WTC11 (cell line): Measurements from ENCODE around the gene SNX13. TPM values are rescaled to one million over a fixed set of nuclear protein-coding genes. Genes with fewer than 3 reads are reported as not detected.

Experiments
- ATAC-seq: fragments of 200-7000 bp; cut with Tn5 transposase; 2 replicates; pipeline ENCODE4 v1.10.0; 2021; ENCODE audit warnings: mild to moderate bottlenecking, moderate library complexity
- CTCF ChIA-PET: fragments of 300-600 bp; sonication (Branson Sonifier 250); formaldehyde crosslinking; loops from one replicate; lab custom pipeline; 2021; ENCODE audit warnings: antibody characterized with exemption; lab: Charles Lee
- POLR2A ChIA-PET: fragments of 350-600 bp; sonication (Branson Sonifier 250); formaldehyde crosslinking; loops from one replicate; lab custom pipeline; 2021; ENCODE audit warnings: antibody characterized with exemption; lab: Charles Lee
- DNase-seq: peaks from one replicate; pipeline ENCODE4 v3.0.0; 2021; ENCODE audit warnings: low spot score
- H3K27ac Mint-ChIP-seq: 2 replicates; pipeline ENCODE4 v1.8.0; 2021; ENCODE audit warnings: mixed read lengths
- H3K27me3 Mint-ChIP-seq: 2 replicates; pipeline ENCODE4 v1.8.0; 2021; ENCODE audit warnings: low read depth, mild to moderate bottlenecking, moderate library complexity, mixed read lengths
- H3K36me3 Mint-ChIP-seq: 2 replicates; pipeline ENCODE4 v1.8.0; 2021; ENCODE audit warnings: mixed read lengths
- H3K4me1 Mint-ChIP-seq: 2 replicates; pipeline ENCODE4 v1.8.0; 2022; ENCODE audit warnings: mixed read lengths
- H3K4me3 Mint-ChIP-seq: 2 replicates; pipeline ENCODE4 v1.8.0; 2021; ENCODE audit warnings: mild to moderate bottlenecking, moderate library complexity, mixed read lengths
- H3K9me3 Mint-ChIP-seq: 2 replicates; pipeline ENCODE4 v1.8.0; 2021; ENCODE audit warnings: mixed read lengths
- ATF1 ChIP-seq: sonication (generic); formaldehyde crosslinking; IDR thresholded peaks from 2 replicates; pipeline ENCODE4 v1.8.1; 2023; ENCODE audit warnings: mild to moderate bottlenecking, moderate library complexity, missing genetic modification reagents
- ETV6 ChIP-seq: sonication (generic); formaldehyde crosslinking; IDR thresholded peaks from 2 replicates; pipeline ENCODE4 v1.8.1; 2022; ENCODE audit warnings: mild to moderate bottlenecking, missing genetic modification reagents
- GABPB1 ChIP-seq: sonication (generic); formaldehyde crosslinking; IDR thresholded peaks from 2 replicates; pipeline ENCODE4 v1.8.1; 2023; ENCODE audit warnings: mild to moderate bottlenecking, missing genetic modification reagents
- IRF2 ChIP-seq: sonication (generic); formaldehyde crosslinking; IDR thresholded peaks from 2 replicates; pipeline ENCODE4 v1.8.0; 2022; ENCODE audit warnings: low read depth, missing genetic modification reagents, borderline replicate concordance
- JUN ChIP-seq: sonication (generic); formaldehyde crosslinking; IDR thresholded peaks from 2 replicates; pipeline ENCODE4 v1.8.0; 2023; ENCODE audit warnings: mild to moderate bottlenecking, missing genetic modification reagents
- NFYB ChIP-seq: sonication (generic); formaldehyde crosslinking; conservative IDR thresholded peaks from 2 replicates; pipeline ENCODE4 v1.8.0; 2022; ENCODE audit warnings: low read depth, missing genetic modification reagents
- NR1H2 ChIP-seq: sonication (generic); formaldehyde crosslinking; IDR thresholded peaks from 2 replicates; pipeline ENCODE4 v1.9.0; 2021; ENCODE audit warnings: mild to moderate bottlenecking, moderate library complexity, missing genetic modification reagents
- RORB ChIP-seq: fragments of 250-450 bp; sonication (Bioruptor Pico); IDR thresholded peaks from 2 replicates; pipeline ENCODE4 v1.9.0; 2021; ENCODE audit warnings: mild to moderate bottlenecking
- TEAD4 ChIP-seq: sonication (generic); formaldehyde crosslinking; IDR thresholded peaks from 2 replicates; pipeline ENCODE4 v1.8.0; 2022; ENCODE audit warnings: mild to moderate bottlenecking, missing genetic modification reagents
- ZBTB21 ChIP-seq: sonication (generic); formaldehyde crosslinking; IDR thresholded peaks from 2 replicates; pipeline ENCODE4 v1.8.1; 2023; ENCODE audit warnings: mild to moderate bottlenecking, missing genetic modification reagents, borderline replicate concordance
- ZNF232 ChIP-seq: sonication (generic); formaldehyde crosslinking; IDR thresholded peaks from 2 replicates; pipeline ENCODE4 v1.8.0; 2022; ENCODE audit warnings: mild to moderate bottlenecking, missing genetic modification reagents
- ZNF263 ChIP-seq: sonication (generic); formaldehyde crosslinking; IDR thresholded peaks from 2 replicates; pipeline ENCODE4 v1.8.1; 2022; ENCODE audit warnings: low read depth, mild to moderate bottlenecking, moderate library complexity, missing genetic modification reagents
- ZNF671 ChIP-seq: fragments of 250-450 bp; sonication (Bioruptor Pico); IDR thresholded peaks from 2 replicates; pipeline ENCODE4 v1.8.0; 2021; ENCODE audit warnings: mild to moderate bottlenecking
- total RNA-seq: library from RNA; stranded (reverse); gene quantifications from 3 replicates; pipeline ENCODE4 v1.2.3, GENCODE V29; 2021
- TF ChIP-seq, protein P1 (sequence below): fragments of 250-450 bp; sonication (Bioruptor Pico); IDR thresholded peaks from 2 replicates; pipeline ENCODE4 v2.1.2; 2022; ENCODE audit warnings: mild to moderate bottlenecking, moderate library complexity
- TF ChIP-seq, protein P2 (sequence below): sonication (generic); formaldehyde crosslinking; IDR thresholded peaks from 2 replicates; pipeline ENCODE4 v1.8.1; 2023; ENCODE audit warnings: mild to moderate bottlenecking, moderate library complexity, missing genetic modification reagents
- TF ChIP-seq, protein P3 (sequence below): fragments of 250-450 bp; sonication (Bioruptor Pico); IDR thresholded peaks from 2 replicates; pipeline ENCODE4 v1.9.0; 2021; ENCODE audit warnings: mild to moderate bottlenecking
- TF ChIP-seq, protein P4 (sequence below): sonication (generic); formaldehyde crosslinking; IDR thresholded peaks from 2 replicates; pipeline ENCODE4 v1.8.1; 2023; ENCODE audit warnings: mild to moderate bottlenecking, missing genetic modification reagents
- TF ChIP-seq, protein P5 (sequence below): sonication (generic); formaldehyde crosslinking; conservative IDR thresholded peaks from 2 replicates; pipeline ENCODE4 v1.8.1; 2022; ENCODE audit warnings: mild to moderate bottlenecking, missing genetic modification reagents
- TF ChIP-seq, protein P6 (sequence below): fragments of 250-450 bp; sonication (Bioruptor Pico); IDR thresholded peaks from 2 replicates; pipeline ENCODE4 v1.9.0; 2021; ENCODE audit warnings: mild to moderate bottlenecking
- TF ChIP-seq, protein P7 (sequence below): sonication (generic); formaldehyde crosslinking; IDR thresholded peaks from 2 replicates; pipeline ENCODE4 v1.8.1; 2023; ENCODE audit warnings: mild to moderate bottlenecking, missing genetic modification reagents

SNX13 gene
- total RNA-seq, 1 experiment from 2014 or later: 27.5 TPM

DNA sequence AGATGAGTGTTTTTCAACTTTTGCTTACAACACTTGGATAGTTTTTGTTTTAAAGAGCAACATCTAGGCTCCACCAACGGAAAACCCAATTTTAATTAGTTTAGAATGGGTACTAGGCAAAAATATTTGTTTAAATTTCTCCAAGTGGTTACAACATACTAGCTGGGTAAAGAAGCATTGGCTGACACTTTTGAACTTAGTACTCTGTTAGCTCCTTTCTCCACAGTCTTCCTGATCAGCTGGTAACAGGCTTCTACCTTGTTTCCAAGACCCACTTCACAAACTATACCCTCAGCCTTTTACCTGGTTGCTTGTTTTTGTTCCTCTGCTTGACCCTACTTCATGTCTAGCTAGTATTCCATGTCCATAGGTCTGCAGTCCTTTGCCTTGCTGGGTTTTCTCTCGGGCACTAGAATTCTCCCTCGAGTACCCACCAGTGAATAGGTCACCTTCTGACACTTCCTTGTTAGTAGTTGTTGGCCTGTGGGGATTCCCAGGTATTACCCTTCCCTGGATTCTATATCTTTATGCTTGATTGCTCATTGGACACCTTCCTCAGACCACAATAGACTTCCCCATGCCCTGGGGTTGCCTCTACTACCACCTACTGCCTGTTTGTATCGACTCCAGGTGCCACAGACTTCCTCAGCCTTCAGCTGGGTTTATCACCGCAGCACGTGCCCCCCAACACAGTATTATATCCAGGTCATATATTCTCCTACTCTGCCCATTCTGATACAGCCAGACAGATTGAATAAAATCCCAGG, 45.4 kb upstream of the SNX13 start:
- Mint-ChIP-seq H3K4me3 (no peak overlapping the region), H3K9me3 (no peaks in the 10 kb centered on the region), H3K4me1 (no peaks in the 10 kb centered on the region), H3K27me3 (no peaks in the 10 kb centered on the region; the same call in 1 of the 2 replicates), H3K36me3 (no peaks in the 10 kb centered on the region), H3K27ac (no peak overlapping the region)
- peak; percentile 82 for ATAC-seq
- no peak for DNase-seq
- ChIA-PET POLR2A (interaction anchor here (0.8 kb wide), 1 partner anchor 277 kb away, joined by 9 read pairs; no protein-coding TSS in a partner anchor), CTCF (interaction anchor here (0.6 to 2.8 kb wide), 3 partner anchors 78 to 279 kb away, joined by 3 to 26 read pairs (median 9); no protein-coding TSS in a partner anchor)
- TF ChIP-seq NFYB (CRISPR knock-in tag) (no peak), GABPB1 (CRISPR knock-in tag) (no peak), ZNF263 (CRISPR knock-in tag) (no peak), ETV6 (CRISPR knock-in tag) (no peak), JUN (CRISPR knock-in tag) (no peak), RORB (no peak), TEAD4 (no peak), ZNF671 (CRISPR knock-in tag) (no peak)
- TF ChIP-seq, protein P1, sequence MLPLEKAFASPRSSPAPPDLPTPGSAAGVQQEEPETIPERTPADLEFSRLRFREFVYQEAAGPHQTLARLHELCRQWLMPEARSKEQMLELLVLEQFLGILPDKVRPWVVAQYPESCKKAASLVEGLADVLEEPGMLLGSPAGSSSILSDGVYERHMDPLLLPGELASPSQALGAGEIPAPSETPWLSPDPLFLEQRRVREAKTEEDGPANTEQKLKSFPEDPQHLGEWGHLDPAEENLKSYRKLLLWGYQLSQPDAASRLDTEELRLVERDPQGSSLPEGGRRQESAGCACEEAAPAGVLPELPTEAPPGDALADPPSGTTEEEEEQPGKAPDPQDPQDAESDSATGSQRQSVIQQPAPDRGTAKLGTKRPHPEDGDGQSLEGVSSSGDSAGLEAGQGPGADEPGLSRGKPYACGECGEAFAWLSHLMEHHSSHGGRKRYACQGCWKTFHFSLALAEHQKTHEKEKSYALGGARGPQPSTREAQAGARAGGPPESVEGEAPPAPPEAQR (CRISPR knock-in tag): no peak
- TF ChIP-seq, protein P2, sequence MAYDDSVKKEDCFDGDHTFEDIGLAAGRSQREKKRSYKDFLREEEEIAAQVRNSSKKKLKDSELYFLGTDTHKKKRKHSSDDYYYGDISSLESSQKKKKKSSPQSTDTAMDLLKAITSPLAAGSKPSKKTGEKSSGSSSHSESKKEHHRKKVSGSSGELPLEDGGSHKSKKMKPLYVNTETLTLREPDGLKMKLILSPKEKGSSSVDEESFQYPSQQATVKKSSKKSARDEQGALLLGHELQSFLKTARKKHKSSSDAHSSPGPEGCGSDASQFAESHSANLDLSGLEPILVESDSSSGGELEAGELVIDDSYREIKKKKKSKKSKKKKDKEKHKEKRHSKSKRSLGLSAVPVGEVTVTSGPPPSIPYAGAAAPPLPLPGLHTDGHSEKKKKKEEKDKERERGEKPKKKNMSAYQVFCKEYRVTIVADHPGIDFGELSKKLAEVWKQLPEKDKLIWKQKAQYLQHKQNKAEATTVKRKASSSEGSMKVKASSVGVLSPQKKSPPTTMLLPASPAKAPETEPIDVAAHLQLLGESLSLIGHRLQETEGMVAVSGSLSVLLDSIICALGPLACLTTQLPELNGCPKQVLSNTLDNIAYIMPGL (CRISPR knock-in tag): no peak

DNA sequence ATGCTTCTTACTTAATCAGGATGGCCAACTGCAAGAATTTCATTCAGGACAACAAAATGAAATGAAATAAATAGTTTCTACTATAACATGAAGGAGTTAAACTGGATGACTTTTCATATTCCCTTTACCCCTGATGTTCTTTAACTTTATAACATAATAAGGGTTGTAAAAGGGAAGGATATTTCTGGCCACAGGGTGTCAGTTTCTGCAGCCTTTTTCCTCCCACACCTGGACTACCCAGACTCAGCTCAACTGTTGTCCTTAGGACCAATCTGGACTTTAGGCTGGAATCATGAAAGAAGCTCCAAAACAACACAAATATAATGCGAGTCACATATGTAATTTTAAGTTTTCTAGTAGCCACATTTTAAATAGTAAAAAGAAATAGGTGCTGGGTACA, 44.0 kb upstream of the SNX13 start:
- no peaks in the 10 kb centered on the region for H3K9me3 Mint-ChIP-seq
- CTCF ChIA-PET: interaction anchor here (1.5 to 2.8 kb wide), 2 partner anchors 8 to 214 kb away, joined by 3 to 26 read pairs; no protein-coding TSS in a partner anchor
- POLR2A ChIA-PET: no interaction called here
- ATAC-seq (no peak), DNase-seq (no peak)
- no peak overlapping the region for H3K27ac Mint-ChIP-seq
- no peak overlapping the region for H3K4me3 Mint-ChIP-seq
- H3K27me3 Mint-ChIP-seq: no peaks in the 10 kb centered on the region; the same call in 1 of the 2 replicates
- TF ChIP-seq, protein P3, sequence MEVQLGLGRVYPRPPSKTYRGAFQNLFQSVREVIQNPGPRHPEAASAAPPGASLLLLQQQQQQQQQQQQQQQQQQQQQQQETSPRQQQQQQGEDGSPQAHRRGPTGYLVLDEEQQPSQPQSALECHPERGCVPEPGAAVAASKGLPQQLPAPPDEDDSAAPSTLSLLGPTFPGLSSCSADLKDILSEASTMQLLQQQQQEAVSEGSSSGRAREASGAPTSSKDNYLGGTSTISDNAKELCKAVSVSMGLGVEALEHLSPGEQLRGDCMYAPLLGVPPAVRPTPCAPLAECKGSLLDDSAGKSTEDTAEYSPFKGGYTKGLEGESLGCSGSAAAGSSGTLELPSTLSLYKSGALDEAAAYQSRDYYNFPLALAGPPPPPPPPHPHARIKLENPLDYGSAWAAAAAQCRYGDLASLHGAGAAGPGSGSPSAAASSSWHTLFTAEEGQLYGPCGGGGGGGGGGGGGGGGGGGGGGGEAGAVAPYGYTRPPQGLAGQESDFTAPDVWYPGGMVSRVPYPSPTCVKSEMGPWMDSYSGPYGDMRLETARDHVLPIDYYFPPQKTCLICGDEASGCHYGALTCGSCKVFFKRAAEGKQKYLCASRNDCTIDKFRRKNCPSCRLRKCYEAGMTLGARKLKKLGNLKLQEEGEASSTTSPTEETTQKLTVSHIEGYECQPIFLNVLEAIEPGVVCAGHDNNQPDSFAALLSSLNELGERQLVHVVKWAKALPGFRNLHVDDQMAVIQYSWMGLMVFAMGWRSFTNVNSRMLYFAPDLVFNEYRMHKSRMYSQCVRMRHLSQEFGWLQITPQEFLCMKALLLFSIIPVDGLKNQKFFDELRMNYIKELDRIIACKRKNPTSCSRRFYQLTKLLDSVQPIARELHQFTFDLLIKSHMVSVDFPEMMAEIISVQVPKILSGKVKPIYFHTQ: no peak
- TF ChIP-seq, protein P4, sequence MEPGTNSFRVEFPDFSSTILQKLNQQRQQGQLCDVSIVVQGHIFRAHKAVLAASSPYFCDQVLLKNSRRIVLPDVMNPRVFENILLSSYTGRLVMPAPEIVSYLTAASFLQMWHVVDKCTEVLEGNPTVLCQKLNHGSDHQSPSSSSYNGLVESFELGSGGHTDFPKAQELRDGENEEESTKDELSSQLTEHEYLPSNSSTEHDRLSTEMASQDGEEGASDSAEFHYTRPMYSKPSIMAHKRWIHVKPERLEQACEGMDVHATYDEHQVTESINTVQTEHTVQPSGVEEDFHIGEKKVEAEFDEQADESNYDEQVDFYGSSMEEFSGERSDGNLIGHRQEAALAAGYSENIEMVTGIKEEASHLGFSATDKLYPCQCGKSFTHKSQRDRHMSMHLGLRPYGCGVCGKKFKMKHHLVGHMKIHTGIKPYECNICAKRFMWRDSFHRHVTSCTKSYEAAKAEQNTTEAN (CRISPR knock-in tag): no peak
- TF ChIP-seq, protein P2 (CRISPR knock-in tag): no peak
- no peak for TF ChIP-seq IRF2 (CRISPR knock-in tag)
- no peak for TF ChIP-seq NR1H2 (CRISPR knock-in tag)
- TF ChIP-seq, protein P5, sequence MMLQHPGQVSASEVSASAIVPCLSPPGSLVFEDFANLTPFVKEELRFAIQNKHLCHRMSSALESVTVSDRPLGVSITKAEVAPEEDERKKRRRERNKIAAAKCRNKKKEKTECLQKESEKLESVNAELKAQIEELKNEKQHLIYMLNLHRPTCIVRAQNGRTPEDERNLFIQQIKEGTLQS (CRISPR knock-in tag): no peak
- TF ChIP-seq, protein P6, sequence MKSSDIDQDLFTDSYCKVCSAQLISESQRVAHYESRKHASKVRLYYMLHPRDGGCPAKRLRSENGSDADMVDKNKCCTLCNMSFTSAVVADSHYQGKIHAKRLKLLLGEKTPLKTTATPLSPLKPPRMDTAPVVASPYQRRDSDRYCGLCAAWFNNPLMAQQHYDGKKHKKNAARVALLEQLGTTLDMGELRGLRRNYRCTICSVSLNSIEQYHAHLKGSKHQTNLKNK (CRISPR knock-in tag): no peak
- TF ChIP-seq ZNF232: no peak
- no peak for TF ChIP-seq TEAD4
- TF ChIP-seq ATF1 (CRISPR knock-in tag): no peak
- no peak for TF ChIP-seq ZBTB21 (CRISPR knock-in tag)
- TF ChIP-seq, protein P7, sequence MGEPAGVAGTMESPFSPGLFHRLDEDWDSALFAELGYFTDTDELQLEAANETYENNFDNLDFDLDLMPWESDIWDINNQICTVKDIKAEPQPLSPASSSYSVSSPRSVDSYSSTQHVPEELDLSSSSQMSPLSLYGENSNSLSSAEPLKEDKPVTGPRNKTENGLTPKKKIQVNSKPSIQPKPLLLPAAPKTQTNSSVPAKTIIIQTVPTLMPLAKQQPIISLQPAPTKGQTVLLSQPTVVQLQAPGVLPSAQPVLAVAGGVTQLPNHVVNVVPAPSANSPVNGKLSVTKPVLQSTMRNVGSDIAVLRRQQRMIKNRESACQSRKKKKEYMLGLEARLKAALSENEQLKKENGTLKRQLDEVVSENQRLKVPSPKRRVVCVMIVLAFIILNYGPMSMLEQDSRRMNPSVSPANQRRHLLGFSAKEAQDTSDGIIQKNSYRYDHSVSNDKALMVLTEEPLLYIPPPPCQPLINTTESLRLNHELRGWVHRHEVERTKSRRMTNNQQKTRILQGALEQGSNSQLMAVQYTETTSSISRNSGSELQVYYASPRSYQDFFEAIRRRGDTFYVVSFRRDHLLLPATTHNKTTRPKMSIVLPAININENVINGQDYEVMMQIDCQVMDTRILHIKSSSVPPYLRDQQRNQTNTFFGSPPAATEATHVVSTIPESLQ (CRISPR knock-in tag): no peak
- H3K4me1 Mint-ChIP-seq: no peaks in the 10 kb centered on the region
- no peaks in the 10 kb centered on the region for H3K36me3 Mint-ChIP-seq
